Measurements from ENCODE around the gene PRR36.

DNA sequence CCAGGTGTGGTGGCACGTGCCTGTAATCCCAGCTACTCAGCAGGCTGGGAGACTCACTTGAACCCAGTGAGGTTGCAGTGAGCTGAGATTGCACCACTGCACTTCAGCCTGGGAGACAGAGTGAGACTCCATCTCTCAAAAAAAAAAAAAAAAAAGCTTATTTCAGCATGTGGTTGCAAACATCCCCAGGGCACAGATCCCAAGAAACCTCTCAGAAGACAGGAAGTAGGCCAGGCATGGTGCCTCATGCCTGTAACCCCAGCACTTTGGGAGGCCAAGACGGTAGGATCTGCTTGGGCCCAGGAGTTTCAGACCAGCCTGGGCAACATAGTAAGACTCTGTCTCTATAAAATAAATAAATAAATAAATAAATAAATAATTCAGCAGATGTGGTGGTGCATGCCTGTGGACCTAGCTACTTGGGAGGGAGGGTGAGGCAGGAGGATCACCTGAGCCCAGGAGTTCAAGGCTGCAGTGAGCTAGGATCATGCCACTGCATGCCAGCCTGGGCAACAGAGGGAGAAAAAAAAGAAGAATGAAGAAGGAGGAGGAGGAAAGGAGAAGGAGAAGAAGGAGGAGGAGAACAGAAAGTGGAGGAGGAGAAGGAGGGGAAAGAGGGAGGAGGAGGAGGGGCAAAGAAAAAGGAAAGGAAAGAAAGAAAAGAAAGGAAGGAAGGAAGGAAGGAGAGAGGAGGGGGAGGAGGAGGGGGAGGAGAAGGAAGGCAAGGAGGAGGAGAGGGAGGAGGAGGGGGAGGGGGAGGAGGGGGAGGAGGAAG lies 9.8 kb upstream of the PRR36 start:
- TF ChIP-seq, protein P1, sequence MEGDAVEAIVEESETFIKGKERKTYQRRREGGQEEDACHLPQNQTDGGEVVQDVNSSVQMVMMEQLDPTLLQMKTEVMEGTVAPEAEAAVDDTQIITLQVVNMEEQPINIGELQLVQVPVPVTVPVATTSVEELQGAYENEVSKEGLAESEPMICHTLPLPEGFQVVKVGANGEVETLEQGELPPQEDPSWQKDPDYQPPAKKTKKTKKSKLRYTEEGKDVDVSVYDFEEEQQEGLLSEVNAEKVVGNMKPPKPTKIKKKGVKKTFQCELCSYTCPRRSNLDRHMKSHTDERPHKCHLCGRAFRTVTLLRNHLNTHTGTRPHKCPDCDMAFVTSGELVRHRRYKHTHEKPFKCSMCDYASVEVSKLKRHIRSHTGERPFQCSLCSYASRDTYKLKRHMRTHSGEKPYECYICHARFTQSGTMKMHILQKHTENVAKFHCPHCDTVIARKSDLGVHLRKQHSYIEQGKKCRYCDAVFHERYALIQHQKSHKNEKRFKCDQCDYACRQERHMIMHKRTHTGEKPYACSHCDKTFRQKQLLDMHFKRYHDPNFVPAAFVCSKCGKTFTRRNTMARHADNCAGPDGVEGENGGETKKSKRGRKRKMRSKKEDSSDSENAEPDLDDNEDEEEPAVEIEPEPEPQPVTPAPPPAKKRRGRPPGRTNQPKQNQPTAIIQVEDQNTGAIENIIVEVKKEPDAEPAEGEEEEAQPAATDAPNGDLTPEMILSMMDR (IDR thresholded peaks at IDR 0.05) = no peak
- no peak for TF ChIP-seq POLR2A (IDR thresholded peaks at IDR 0.05)
